Fibroblast of peridontal ligament (primary cell): Measurements from ENCODE around the gene CFAP157.

ENCODE experiments used
- DNase-seq: peaks from one replicate; pipeline ENCODE4 v3.0.0-alpha.2; 2010; ENCODE audit errors: extremely low read depth

The CFAP157 gene

GRCh38 chr9:127762111-127762676 lies 55.4 kb downstream of the CFAP157 start:
- no peak for DNase-seq

DNA sequence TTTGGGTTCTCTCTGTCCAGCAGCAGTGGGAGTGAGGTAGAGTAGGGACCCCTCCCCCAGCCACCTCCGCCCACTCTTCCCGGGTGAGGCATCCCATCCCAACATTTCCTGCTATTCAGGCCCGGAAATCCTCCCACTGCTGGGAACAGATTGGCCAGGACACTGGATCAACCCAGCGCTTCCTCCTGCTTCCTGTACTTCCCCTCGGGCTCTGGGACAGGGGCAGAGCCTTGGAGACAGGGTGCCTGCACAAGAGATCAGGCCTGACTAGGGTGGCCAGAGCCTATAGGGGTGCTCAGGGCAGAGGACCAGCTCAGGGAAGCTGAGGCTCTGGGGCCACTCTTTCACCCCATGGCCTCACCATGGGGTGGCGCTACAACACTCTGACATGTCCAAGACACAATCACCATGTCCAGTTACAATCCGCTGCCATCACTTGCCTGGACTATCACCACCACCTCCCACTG lies 57.2 kb downstream of the CFAP157 start:
- no peak for DNase-seq

- no peak for DNase-seq
Measured at GRCh38 chr9:127765418-127765817, 58.6 kb downstream of the CFAP157 start.
